Mesothelial cell of epicardium (in vitro differentiated cells): ENCODE results near the gene MAPK4. TPM values are rescaled to one million over a fixed set of nuclear protein-coding genes. Genes with fewer than 3 reads are reported as not detected.

Experiments used
- DNase-seq, 2 experiments: peaks; one replicate each; pipeline ENCODE4 v3.0.0; 2021; ENCODE audit warnings: low spot score in 2 of 2; ENCODE audit not compliant: unreplicated experiment in 2 of 2
- H3K27ac Mint-ChIP-seq: 2 replicates; pipeline ENCODE4 v1.8.0; 2021; ENCODE audit warnings: mixed read lengths
- H3K27me3 Mint-ChIP-seq: 2 replicates; pipeline ENCODE4 v1.8.0; 2021; ENCODE audit warnings: low read depth, mixed read lengths
- H3K36me3 Mint-ChIP-seq: 2 replicates; pipeline ENCODE4 v1.8.0; 2021; ENCODE audit warnings: mixed read lengths
- H3K4me1 Mint-ChIP-seq: 2 replicates; pipeline ENCODE4 v1.8.0; 2021; ENCODE audit warnings: mixed read lengths
- H3K4me3 Mint-ChIP-seq: 2 replicates; pipeline ENCODE4 v1.8.0; 2021; ENCODE audit warnings: mild to moderate bottlenecking, moderate library complexity, mixed read lengths
- H3K9me3 Mint-ChIP-seq: 2 replicates; pipeline ENCODE4 v1.8.0; 2021; ENCODE audit warnings: mixed read lengths
- CTCF ChIP-seq: fragments of 200-600 bp; sonication (generic); IDR thresholded peaks from one replicate; pipeline ENCODE4 v1.5.0; 2021; ENCODE audit warnings: antibody characterized with exemption; ENCODE audit not compliant: unreplicated experiment
- total RNA-seq: library from RNA; stranded (reverse); gene quantifications from 3 replicates; pipeline ENCODE4 v1.2.1, GENCODE V29; 2021

Gene MAPK4
- total RNA-seq, 1 donor from 2014 or later: 6.3 TPM

GRCh38 chr18:50633992-50634391, 74.1 kb downstream of the MAPK4 start:
- no peaks in the 10 kb centered on the region for H3K27me3 Mint-ChIP-seq
- no peak overlapping the region for H3K4me3 Mint-ChIP-seq
- H3K36me3 Mint-ChIP-seq: no peaks in the 10 kb centered on the region
- peaks cover 33% of the 10 kb centered on the region for H3K4me1 Mint-ChIP-seq
- no peaks in the 10 kb centered on the region for H3K9me3 Mint-ChIP-seq
- TF ChIP-seq CTCF: no peak
- H3K27ac Mint-ChIP-seq: no peak overlapping the region
- no peak for DNase-seq

GRCh38 chr18:50636366-50637057, 76.6 kb downstream of the MAPK4 start:
- no peak overlapping the region for H3K27ac Mint-ChIP-seq
- H3K9me3 Mint-ChIP-seq: no peaks in the 10 kb centered on the region
- H3K36me3 Mint-ChIP-seq: no peaks in the 10 kb centered on the region
- DNase-seq: no peak
- H3K4me1 Mint-ChIP-seq: peaks cover 31% of the 10 kb centered on the region
- no peak overlapping the region for H3K4me3 Mint-ChIP-seq
- no peaks in the 10 kb centered on the region for H3K27me3 Mint-ChIP-seq
- no peak for TF ChIP-seq CTCF

GRCh38 chr18:50638016-50638883, 78.4 kb downstream of the MAPK4 start:
- no peak for DNase-seq
- peaks cover 18% of the 10 kb centered on the region for H3K4me1 Mint-ChIP-seq
- no peaks in the 10 kb centered on the region for H3K9me3 Mint-ChIP-seq
- H3K27me3 Mint-ChIP-seq: no peaks in the 10 kb centered on the region
- no peak overlapping the region for H3K4me3 Mint-ChIP-seq
- no peak overlapping the region for H3K27ac Mint-ChIP-seq
- TF ChIP-seq CTCF: no peak
- no peaks in the 10 kb centered on the region for H3K36me3 Mint-ChIP-seq

- TF ChIP-seq CTCF: no peak
- Mint-ChIP-seq H3K27me3 (no peaks in the 10 kb centered on the region), H3K9me3 (no peaks in the 10 kb centered on the region)
Observed at GRCh38 chr18:50638884-50639420, 79.1 kb downstream of the MAPK4 start.

GRCh38 chr18:50639711-50640110, 79.8 kb downstream of the MAPK4 start:
- Mint-ChIP-seq H3K4me1 (peaks cover 11% of the 10 kb centered on the region), H3K36me3 (no peaks in the 10 kb centered on the region), H3K27me3 (no peaks in the 10 kb centered on the region), H3K27ac (no peak overlapping the region), H3K9me3 (no peaks in the 10 kb centered on the region), H3K4me3 (no peak overlapping the region)
- no peak for TF ChIP-seq CTCF
- DNase-seq: no peak

More at GRCh38 chr18:50638884-50639420, 79.1 kb downstream of the MAPK4 start:
- H3K27ac Mint-ChIP-seq: peak overlapping the region; percentile 32
- H3K4me3 Mint-ChIP-seq: no peak overlapping the region
- H3K36me3 Mint-ChIP-seq: no peaks in the 10 kb centered on the region
- DNase-seq: no peak
- peaks cover 12% of the 10 kb centered on the region for H3K4me1 Mint-ChIP-seq
